Caco-2 (cell line): ENCODE results near the gene GNAO1. TPM values are rescaled to one million over a fixed set of nuclear protein-coding genes. Genes with fewer than 3 reads are reported as not detected.

Experiments used
- BruUV-seq: library from RNA; stranded (reverse); fragments of 400-500 nt; replicated peaks from 2 replicates; lab custom pipeline; 2021; lab: Mats Ljungman, UMichigan
- CTCF ChIA-PET: fragments of 300-600 bp; sonication (Branson Sonifier 250); formaldehyde crosslinking; loops from one replicate; lab custom pipeline; 2022; ENCODE audit warnings: antibody characterized with exemption; lab: Charles Lee
- POLR2A ChIA-PET: fragments of 300-600 bp; sonication (Branson Sonifier 250); formaldehyde crosslinking; loops from one replicate; lab custom pipeline; 2022; ENCODE audit warnings: antibody characterized with exemption; lab: Charles Lee
- DNase-seq, 2 experiments: peaks; one replicate each; pipeline versions ENCODE4 v3.0.0 to v3.0.0-alpha.2; 2020 to 2022
- H3K27me3 ChIP-seq: replicated peaks from 2 replicates; pipeline ENCODE4 v1.6.0; 2011; ENCODE audit warnings: low read length; ENCODE audit not compliant: control insufficient read depth, insufficient read depth
- H3K36me3 ChIP-seq: 2 replicates; pipeline ENCODE4 v1.5.1; 2011; ENCODE audit warnings: low read length; ENCODE audit not compliant: control insufficient read depth, insufficient read depth
- H3K4me1 ChIP-seq: fragments of 250-450 bp; sonication (Bioruptor Pico); 2 replicates; pipeline ENCODE4 v1.5.1; 2020; ENCODE audit warnings: mild to moderate bottlenecking
- H3K4me3 ChIP-seq: 2 replicates; pipeline ENCODE4 v1.5.1; 2011; ENCODE audit warnings: low read depth, mild to moderate bottlenecking, control low read depth, low read length
- H3K9me3 ChIP-seq: fragments of 250-450 bp; sonication (Bioruptor Pico); 2 replicates; pipeline ENCODE4 v1.5.1; 2020; ENCODE audit warnings: mild to moderate bottlenecking, moderate library complexity
- H3K27ac Mint-ChIP-seq: one replicate; pipeline ENCODE4 v1.8.0; 2022; ENCODE audit warnings: mixed read lengths; ENCODE audit not compliant: unreplicated experiment
- H3K27me3 Mint-ChIP-seq: one replicate; pipeline ENCODE4 v1.8.0; 2022; ENCODE audit warnings: mixed read lengths; ENCODE audit not compliant: insufficient read depth, unreplicated experiment
- H3K36me3 Mint-ChIP-seq: one replicate; pipeline ENCODE4 v1.8.0; 2022; ENCODE audit warnings: mild to moderate bottlenecking, mixed read lengths; ENCODE audit not compliant: insufficient read depth, unreplicated experiment
- H3K4me1 Mint-ChIP-seq: one replicate; pipeline ENCODE4 v1.8.0; 2022; ENCODE audit warnings: low read depth, mixed read lengths; ENCODE audit not compliant: unreplicated experiment
- H3K4me3 Mint-ChIP-seq: one replicate; pipeline ENCODE4 v1.8.0; 2022; ENCODE audit warnings: mild to moderate bottlenecking, moderate library complexity, mixed read lengths; ENCODE audit not compliant: unreplicated experiment
- H3K9me3 Mint-ChIP-seq: one replicate; pipeline ENCODE4 v1.8.0; 2022; ENCODE audit warnings: mixed read lengths; ENCODE audit not compliant: unreplicated experiment
- intact Hi-C: fragments of 100-400 bp; cut with micrococcal nuclease; formaldehyde crosslinking; loops from one replicate; pipeline ENCODE4 v1.10.0; 2022; ENCODE audit not compliant: unreplicated experiment
- total RNA-seq: library from RNA; stranded (reverse); gene quantifications from 2 replicates; pipeline ENCODE4 v1.2.3, GENCODE V29; 2022
- TF ChIP-seq, protein P1 (sequence below), 2 experiments: fragments of 200-600 bp in 1 of 2; IDR thresholded peaks; 1 replicate in 1 of 2; 2 replicates in 1 of 2; pipeline versions ENCODE4 v1.5.1 to v1.8.0; 2011 to 2022; ENCODE audit warnings: antibody characterized with exemption in 1 of 2, control low read depth in 1 of 2, inconsistent platforms in 1 of 2, low read depth in 1 of 2, low read length in 1 of 2, mild to moderate bottlenecking in 1 of 2, moderate library complexity in 1 of 2; ENCODE audit not compliant: insufficient read depth in 1 of 2, severe bottlenecking in 1 of 2, unreplicated experiment in 1 of 2

Gene GNAO1
- total RNA-seq, 1 experiment from 2014 or later: 3.2 TPM

DNA sequence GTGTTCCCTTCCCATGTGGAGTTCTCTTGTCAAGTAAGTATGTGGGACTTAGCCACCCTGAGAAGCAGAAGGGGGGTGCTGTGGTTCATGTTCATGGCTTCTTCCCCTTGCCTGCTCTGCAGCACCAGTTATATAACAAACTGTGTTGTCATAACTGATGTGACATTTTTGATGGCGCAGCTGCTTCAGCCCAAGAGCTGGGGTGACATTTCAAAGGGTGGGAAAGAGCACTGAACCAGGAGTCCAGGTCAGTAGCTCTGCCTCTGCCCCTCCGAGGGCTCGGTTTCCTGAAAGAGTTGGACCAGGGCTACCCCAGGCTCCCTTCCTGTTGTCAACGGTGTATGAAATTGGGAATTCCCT is 7.4 kb downstream of the GNAO1 start:
- ChIA-PET CTCF (no interaction called here), POLR2A (no interaction called here)
- H3K9me3 ChIP-seq: no peaks in the 10 kb centered on the region
- H3K4me3 ChIP-seq: no peak overlapping the region
- no peaks in the 10 kb centered on the region for H3K27me3 ChIP-seq
- H3K4me1 Mint-ChIP-seq: no peaks in the 10 kb centered on the region
- H3K4me3 Mint-ChIP-seq: no peak overlapping the region
- H3K27me3 Mint-ChIP-seq: peaks cover 11% of the 10 kb centered on the region
- H3K27ac Mint-ChIP-seq: no peak overlapping the region
- TF ChIP-seq, protein P1, sequence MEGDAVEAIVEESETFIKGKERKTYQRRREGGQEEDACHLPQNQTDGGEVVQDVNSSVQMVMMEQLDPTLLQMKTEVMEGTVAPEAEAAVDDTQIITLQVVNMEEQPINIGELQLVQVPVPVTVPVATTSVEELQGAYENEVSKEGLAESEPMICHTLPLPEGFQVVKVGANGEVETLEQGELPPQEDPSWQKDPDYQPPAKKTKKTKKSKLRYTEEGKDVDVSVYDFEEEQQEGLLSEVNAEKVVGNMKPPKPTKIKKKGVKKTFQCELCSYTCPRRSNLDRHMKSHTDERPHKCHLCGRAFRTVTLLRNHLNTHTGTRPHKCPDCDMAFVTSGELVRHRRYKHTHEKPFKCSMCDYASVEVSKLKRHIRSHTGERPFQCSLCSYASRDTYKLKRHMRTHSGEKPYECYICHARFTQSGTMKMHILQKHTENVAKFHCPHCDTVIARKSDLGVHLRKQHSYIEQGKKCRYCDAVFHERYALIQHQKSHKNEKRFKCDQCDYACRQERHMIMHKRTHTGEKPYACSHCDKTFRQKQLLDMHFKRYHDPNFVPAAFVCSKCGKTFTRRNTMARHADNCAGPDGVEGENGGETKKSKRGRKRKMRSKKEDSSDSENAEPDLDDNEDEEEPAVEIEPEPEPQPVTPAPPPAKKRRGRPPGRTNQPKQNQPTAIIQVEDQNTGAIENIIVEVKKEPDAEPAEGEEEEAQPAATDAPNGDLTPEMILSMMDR (IDR thresholded peaks at IDR 0.05; ENCODE audit: insufficient read depth in 1 of 2, low read depth in 1 of 2, low read length in 1 of 2, severe bottlenecking in 1 of 2, unreplicated experiment in 1 of 2): no peak
- DNase-seq: no peak
- no TSS peak for BruUV-seq
- no peaks in the 10 kb centered on the region for H3K36me3 ChIP-seq
- no peaks in the 10 kb centered on the region for H3K9me3 Mint-ChIP-seq
- no peaks in the 10 kb centered on the region for H3K36me3 Mint-ChIP-seq
- no peaks in the 10 kb centered on the region for H3K4me1 ChIP-seq
- intact Hi-C loops: loop anchor here (5.0 kb wide), 1 partner anchor 64 kb away; no protein-coding TSS in a partner anchor

DNA sequence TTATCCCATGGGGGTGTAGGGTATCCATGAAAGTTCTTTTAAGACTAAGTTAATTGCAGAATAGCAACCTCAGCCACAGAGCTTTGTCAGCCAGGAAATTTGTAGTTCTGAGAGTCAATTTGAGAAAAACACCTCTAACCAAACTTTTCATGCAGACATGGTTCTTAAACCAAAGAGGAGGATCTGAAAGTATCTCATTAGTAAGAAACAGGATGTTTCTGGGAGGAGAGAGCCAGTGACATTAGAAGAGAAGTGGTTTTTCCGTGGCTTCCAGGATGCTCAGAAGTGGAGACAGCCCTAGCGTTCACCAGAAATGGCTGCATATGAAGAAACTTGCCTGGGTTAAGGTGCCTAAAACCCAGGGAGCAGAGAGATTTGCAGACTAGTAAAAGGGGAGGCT is 7.9 kb downstream of the GNAO1 start:
- Mint-ChIP-seq H3K36me3 (no peaks in the 10 kb centered on the region), H3K4me3 (no peak overlapping the region), H3K27ac (no peak overlapping the region), H3K9me3 (no peaks in the 10 kb centered on the region), H3K27me3 (peaks cover 7% of the 10 kb centered on the region), H3K4me1 (no peaks in the 10 kb centered on the region)
- intact Hi-C loops: loop anchor here (5.0 kb wide), 1 partner anchor 63 kb away; no protein-coding TSS in a partner anchor
- ChIA-PET CTCF (no interaction called here), POLR2A (no interaction called here)
- no peak for DNase-seq
- BruUV-seq: no TSS peak
- H3K27me3 ChIP-seq: no peaks in the 10 kb centered on the region
- H3K4me1 ChIP-seq: no peaks in the 10 kb centered on the region
- no peaks in the 10 kb centered on the region for H3K9me3 ChIP-seq
- no peak overlapping the region for H3K4me3 ChIP-seq
- no peaks in the 10 kb centered on the region for H3K36me3 ChIP-seq
- TF ChIP-seq, protein P1 (IDR thresholded peaks at IDR 0.05; ENCODE audit: insufficient read depth in 1 of 2, low read depth in 1 of 2, low read length in 1 of 2, severe bottlenecking in 1 of 2, unreplicated experiment in 1 of 2): no peak

DNA sequence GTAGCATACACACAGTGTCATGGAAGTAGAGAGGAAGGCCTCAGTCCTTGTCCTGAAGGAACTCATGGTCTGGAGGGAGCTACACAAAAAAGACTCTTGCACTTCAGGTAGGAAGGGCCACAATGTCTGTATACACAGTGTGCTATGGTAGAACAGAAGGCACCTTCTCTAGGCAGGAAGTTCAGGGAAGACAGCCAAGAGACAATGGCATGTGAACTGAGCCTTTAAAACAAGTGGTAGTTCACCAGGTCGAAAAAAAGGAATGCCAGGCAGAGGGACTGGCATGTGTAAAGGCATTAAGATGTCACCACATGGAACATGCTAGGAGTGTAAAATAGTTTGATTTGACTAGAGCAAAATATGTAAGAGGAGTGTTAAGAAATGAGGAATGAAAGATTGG is 9.7 kb downstream of the GNAO1 start:
- TF ChIP-seq, protein P1 (IDR thresholded peaks at IDR 0.05; ENCODE audit: insufficient read depth in 1 of 2, low read depth in 1 of 2, low read length in 1 of 2, severe bottlenecking in 1 of 2, unreplicated experiment in 1 of 2): no peak
- no peaks in the 10 kb centered on the region for H3K9me3 ChIP-seq
- Mint-ChIP-seq H3K9me3 (no peaks in the 10 kb centered on the region), H3K27me3 (peaks cover 12% of the 10 kb centered on the region), H3K4me3 (no peak overlapping the region), H3K27ac (no peak overlapping the region), H3K4me1 (no peaks in the 10 kb centered on the region), H3K36me3 (no peaks in the 10 kb centered on the region)
- no peaks in the 10 kb centered on the region for H3K36me3 ChIP-seq
- H3K27me3 ChIP-seq: no peaks in the 10 kb centered on the region
- intact Hi-C loops: loop anchor here (10.0 kb wide), 1 partner anchor 256 kb away; no protein-coding TSS in a partner anchor
- DNase-seq: no peak
- ChIA-PET CTCF (no interaction called here), POLR2A (no interaction called here)
- no peaks in the 10 kb centered on the region for H3K4me1 ChIP-seq
- no peak overlapping the region for H3K4me3 ChIP-seq
- no TSS peak for BruUV-seq
